ENCODE data around the gene CCRL2.
"Not testable (repeated sequence)": the region's sequence is repeated elsewhere in the genome, so short reads cannot be mapped to it uniquely, and the experiment has no call there.

CCRL2 gene

GRCh38 chr3:46380471-46381221 is 26.4 kb upstream of the CCRL2 start:
- DNase-seq, result no peak

GRCh38 chr3:46381625-46382024 is 25.4 kb upstream of the CCRL2 start:
- DNase-seq, result no peak

GRCh38 chr3:46383211-46383950 is 23.7 kb upstream of the CCRL2 start:
- DNase-seq, result no peak

- no peak for DNase-seq
These were observed 23.1 kb upstream of the CCRL2 start for GRCh38 chr3:46383951-46384330.

GRCh38 chr3:46386205-46386604 is 20.9 kb upstream of the CCRL2 start:
- no peak for DNase-seq

GRCh38 chr3:46388847-46389246 is 18.2 kb upstream of the CCRL2 start:
- DNase-seq, result not testable (repeated sequence)

- no peak for DNase-seq
These were observed 17.8 kb upstream of the CCRL2 start for GRCh38 chr3:46389306-46389705.

- not testable (repeated sequence) for DNase-seq
These were observed 15.5 kb upstream of the CCRL2 start for GRCh38 chr3:46391526-46391925.

GRCh38 chr3:46393011-46393410 is 14.0 kb upstream of the CCRL2 start:
- DNase-seq, result no peak

- no peak for DNase-seq
These were observed 13.3 kb upstream of the CCRL2 start for GRCh38 chr3:46393554-46394434.

- no peak for DNase-seq
These were observed 11.8 kb upstream of the CCRL2 start for GRCh38 chr3:46395210-46395661.

- DNase-seq, result no peak
These were observed 11.1 kb upstream of the CCRL2 start for GRCh38 chr3:46395766-46396530.

- DNase-seq, result no peak
These were observed 9.9 kb upstream of the CCRL2 start for GRCh38 chr3:46397111-46397510.

- no peak for DNase-seq
These were observed 8.7 kb upstream of the CCRL2 start for GRCh38 chr3:46398186-46398955.

- DNase-seq, result no peak
These were observed 8.0 kb upstream of the CCRL2 start for GRCh38 chr3:46399098-46399497.

GRCh38 chr3:46399557-46399956 is 7.5 kb upstream of the CCRL2 start:
- no peak for DNase-seq

- DNase-seq, result no peak
These were observed 6.9 kb upstream of the CCRL2 start for GRCh38 chr3:46400000-46400734.

GRCh38 chr3:46400846-46401245 is 6.2 kb upstream of the CCRL2 start:
- no peak for DNase-seq

GRCh38 chr3:46401579-46401978 is 5.5 kb upstream of the CCRL2 start:
- DNase-seq, result no peak

GRCh38 chr3:46402902-46403301 is 4.2 kb upstream of the CCRL2 start:
- DNase-seq, result not testable (repeated sequence)

Measured in activated naive CD4-positive, alpha-beta T cell treated with Interleukin-2 at 50 U/mL for 16 hours (primary cell).